ENCODE measurements around the gene MYL11. TPM values are rescaled to one million over a fixed set of nuclear protein-coding genes. Genes with fewer than 3 reads are reported as not detected.

MYL11 gene
- total RNA-seq, 1 experiment from 2014 or later: 0.58 TPM

GRCh38 chr16:30352488-30353401, 21.9 kb upstream of the MYL11 start:
- in situ Hi-C loops (cut with HindIII; ENCODE audit: low sequenced_read_pairs): no loop called here
- DNase-seq (ENCODE audit: low spot score): no peak

- DNase-seq (ENCODE audit: low spot score): no peak
- in situ Hi-C loops (cut with HindIII; ENCODE audit: low sequenced_read_pairs): no loop called here
Observed at GRCh38 chr16:30353438-30354129, 21.0 kb upstream of the MYL11 start.

GRCh38 chr16:30354423-30355143, 20.0 kb upstream of the MYL11 start:
- in situ Hi-C loops (cut with HindIII; ENCODE audit: low sequenced_read_pairs): no loop called here

GRCh38 chr16:30355144-30355953, 19.3 kb upstream of the MYL11 start, which contains the start of gene CD2BP2:
CD2BP2 (minus strand) TSS chr16:30355308; CDS start chr16:30354681, 627 bp downstream.
- DNase-seq (ENCODE audit: low spot score): peak; percentile 100
- in situ Hi-C loops (cut with HindIII; ENCODE audit: low sequenced_read_pairs): no loop called here

More at GRCh38 chr16:30354423-30355143, 20.0 kb upstream of the MYL11 start:
- DNase-seq (ENCODE audit: low spot score): no peak

GRCh38 chr16:30355954-30356308, 18.7 kb upstream of the MYL11 start:
- in situ Hi-C loops (cut with HindIII; ENCODE audit: low sequenced_read_pairs): no loop called here
- DNase-seq (ENCODE audit: low spot score): no peak

GRCh38 chr16:30356401-30357084, 18.1 kb upstream of the MYL11 start:
- DNase-seq (ENCODE audit: low spot score): no peak
- in situ Hi-C loops (cut with HindIII; ENCODE audit: low sequenced_read_pairs): no loop called here

- DNase-seq (ENCODE audit: low spot score): no peak
- in situ Hi-C loops (cut with HindIII; ENCODE audit: low sequenced_read_pairs): no loop called here
Observed at GRCh38 chr16:30357085-30357714, 17.4 kb upstream of the MYL11 start.

- DNase-seq (ENCODE audit: low spot score): no peak
- in situ Hi-C loops (cut with HindIII; ENCODE audit: low sequenced_read_pairs): no loop called here
Observed at GRCh38 chr16:30357715-30358576, 16.7 kb upstream of the MYL11 start.

- in situ Hi-C loops (cut with HindIII; ENCODE audit: low sequenced_read_pairs): no loop called here
- no peak for DNase-seq (ENCODE audit: low spot score)
Observed at GRCh38 chr16:30358577-30358936, 16.0 kb upstream of the MYL11 start.

- DNase-seq (ENCODE audit: low spot score): no peak
- in situ Hi-C loops (cut with HindIII; ENCODE audit: low sequenced_read_pairs): no loop called here
Observed at GRCh38 chr16:30358990-30359870, 15.4 kb upstream of the MYL11 start.

- no peak for DNase-seq (ENCODE audit: low spot score)
- in situ Hi-C loops (cut with HindIII; ENCODE audit: low sequenced_read_pairs): no loop called here
Observed at GRCh38 chr16:30359871-30360170, 14.8 kb upstream of the MYL11 start.

- DNase-seq (ENCODE audit: low spot score): no peak
- in situ Hi-C loops (cut with HindIII; ENCODE audit: low sequenced_read_pairs): no loop called here
Observed at GRCh38 chr16:30361180-30361579, 13.4 kb upstream of the MYL11 start.

GRCh38 chr16:30365200-30365599, 9.4 kb upstream of the MYL11 start:
- in situ Hi-C loops (cut with HindIII; ENCODE audit: low sequenced_read_pairs): no loop called here
- DNase-seq (ENCODE audit: low spot score): no peak

GRCh38 chr16:30366511-30366910, 8.1 kb upstream of the MYL11 start:
- in situ Hi-C loops (cut with HindIII; ENCODE audit: low sequenced_read_pairs): no loop called here
- DNase-seq (ENCODE audit: low spot score): no peak

- no peak for DNase-seq (ENCODE audit: low spot score)
- in situ Hi-C loops (cut with HindIII; ENCODE audit: low sequenced_read_pairs): no loop called here
Observed at GRCh38 chr16:30367349-30368009, 7.1 kb upstream of the MYL11 start.
